Stromal cell of bone marrow (primary cell): Measurements from ENCODE around the gene GAD2.
"Not testable (repeated sequence)": the region's sequence is repeated elsewhere in the genome, so short reads cannot be mapped to it uniquely, and the experiment has no call there.

Experiments used
- DNase-seq: peaks from one replicate; pipeline ENCODE4 v3.0.0-alpha.2; 2012; ENCODE audit warnings: low read depth

The GAD2 gene

GRCh38 chr10:26318672-26319071, 102.1 kb downstream of the GAD2 start:
- no peak for DNase-seq

- no peak for DNase-seq
Measured at GRCh38 chr10:26323219-26323618, 106.6 kb downstream of the GAD2 start.

GRCh38 chr10:26326851-26327250, 110.3 kb downstream of the GAD2 start:
- no peak for DNase-seq

GRCh38 chr10:26327811-26328210, 111.2 kb downstream of the GAD2 start:
- no peak for DNase-seq

- DNase-seq: peak; percentile 8
Measured at GRCh38 chr10:26331371-26331770, 114.8 kb downstream of the GAD2 start.

GRCh38 chr10:26334232-26334931, 117.8 kb downstream of the GAD2 start:
- DNase-seq: no peak

GRCh38 chr10:26334932-26335573, 118.5 kb downstream of the GAD2 start:
- DNase-seq: peak; percentile 51

GRCh38 chr10:26335574-26336093, 119.1 kb downstream of the GAD2 start:
- DNase-seq: no peak

GRCh38 chr10:26336979-26337378, 120.4 kb downstream of the GAD2 start:
- no peak for DNase-seq

- DNase-seq: no peak
Measured at GRCh38 chr10:26341701-26342100, 125.1 kb downstream of the GAD2 start.

- not testable (repeated sequence) for DNase-seq
Measured at GRCh38 chr10:26348821-26349417, 132.3 kb downstream of the GAD2 start.
